Amniotic stem cell (primary cell): ENCODE measurements around the gene ABHD1.

ENCODE experiments used
- DNase-seq: peaks from one replicate; lab custom pipeline; 2025; lab: John Stamatoyannopoulos, UW

The ABHD1 gene

DNA sequence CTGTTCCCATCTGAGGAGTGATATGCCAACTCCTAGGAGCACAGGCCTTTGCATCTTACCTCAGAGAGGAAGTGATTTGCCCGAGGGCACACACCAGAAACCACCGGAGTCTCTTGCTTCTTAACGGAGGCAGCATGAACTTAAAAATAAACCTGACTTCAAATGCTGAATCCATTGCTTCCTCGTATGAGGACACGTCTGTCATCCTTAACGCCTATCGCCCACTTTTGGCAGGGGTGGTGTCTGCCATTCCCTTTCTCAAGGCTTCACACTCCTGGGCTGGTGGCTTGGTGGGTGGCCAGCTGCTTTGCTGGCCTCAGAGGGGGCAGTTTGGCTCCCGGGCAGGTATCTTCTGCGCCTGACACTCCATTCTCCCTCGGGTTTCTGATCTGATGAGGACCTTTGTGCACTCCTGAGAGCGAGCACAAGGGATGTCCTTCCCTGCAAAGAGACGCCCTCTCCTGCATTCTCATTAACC is 11.9 kb downstream of the ABHD1 start:
- no peak for DNase-seq

DNA sequence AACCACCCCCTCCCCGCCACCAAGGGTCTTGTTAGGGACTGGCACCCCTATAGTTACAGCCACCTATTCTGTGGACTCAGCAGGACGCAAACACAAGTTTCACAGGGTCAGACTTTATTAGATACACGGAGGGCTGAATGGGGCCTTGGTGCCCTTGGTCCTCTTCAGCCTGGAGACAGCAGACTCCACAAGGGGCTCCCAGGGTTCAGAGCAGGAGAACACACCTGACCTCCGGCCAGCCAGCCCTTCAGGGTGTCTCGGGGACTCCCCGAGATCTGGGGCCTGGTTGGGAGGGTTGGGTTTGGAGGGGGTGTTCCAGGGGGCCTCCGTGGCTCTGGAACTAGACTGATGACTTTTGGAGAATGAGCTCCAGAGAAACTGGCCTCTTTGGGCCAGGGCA is 13.1 kb downstream of the ABHD1 start:
- DNase-seq = no peak

DNA sequence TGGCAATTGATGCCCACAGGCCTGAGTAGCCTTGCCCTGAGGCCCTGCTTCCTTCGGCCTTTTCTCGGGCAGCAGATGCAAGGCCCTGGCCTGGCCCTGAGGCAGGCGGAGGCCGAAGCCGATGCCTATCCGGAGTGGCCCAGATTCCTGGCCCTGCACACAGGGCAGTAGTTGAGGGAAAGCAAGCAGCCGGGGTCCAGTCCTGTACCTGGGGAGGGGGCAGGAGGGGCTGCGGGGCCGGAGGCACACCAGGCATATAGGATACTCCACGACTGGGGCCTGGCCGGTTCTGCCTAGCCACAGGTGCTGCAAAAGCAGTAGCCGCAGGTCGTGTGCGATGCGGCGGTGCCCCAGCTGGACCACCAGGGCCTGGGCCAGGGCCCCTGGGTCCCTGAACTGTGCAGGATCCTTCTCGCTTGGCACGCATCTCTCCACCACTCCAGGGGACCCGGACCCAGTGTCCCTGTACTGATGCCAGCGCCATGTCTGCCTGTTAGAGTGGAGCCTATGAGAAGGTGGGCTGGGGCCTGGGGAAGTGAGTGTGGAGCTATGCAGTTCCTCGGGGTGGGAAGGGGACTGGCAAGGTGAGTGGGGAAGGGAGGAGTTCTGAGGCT is 13.8 kb downstream of the ABHD1 start:
- DNase-seq = no peak

DNA sequence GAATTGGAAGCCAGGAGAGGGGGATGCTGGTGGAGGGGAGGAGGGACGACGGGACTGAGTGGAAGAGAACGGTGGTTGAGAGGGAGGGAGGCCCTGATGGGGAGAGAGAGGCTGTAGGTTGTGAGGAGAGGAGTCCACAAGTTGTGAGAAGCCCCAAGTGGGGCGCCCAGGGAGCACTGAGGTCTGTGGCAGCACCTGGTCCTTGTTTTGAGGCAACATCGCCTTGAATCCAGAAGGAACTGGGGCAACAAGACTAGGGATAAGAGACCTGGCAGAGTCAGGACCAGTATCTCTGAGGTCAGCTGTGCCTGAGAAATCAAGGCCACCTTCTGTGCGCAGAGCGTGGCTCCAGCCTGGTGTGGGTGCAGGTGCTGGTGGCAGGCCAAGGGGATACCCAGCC is 14.5 kb downstream of the ABHD1 start:
- no peak for DNase-seq

DNA sequence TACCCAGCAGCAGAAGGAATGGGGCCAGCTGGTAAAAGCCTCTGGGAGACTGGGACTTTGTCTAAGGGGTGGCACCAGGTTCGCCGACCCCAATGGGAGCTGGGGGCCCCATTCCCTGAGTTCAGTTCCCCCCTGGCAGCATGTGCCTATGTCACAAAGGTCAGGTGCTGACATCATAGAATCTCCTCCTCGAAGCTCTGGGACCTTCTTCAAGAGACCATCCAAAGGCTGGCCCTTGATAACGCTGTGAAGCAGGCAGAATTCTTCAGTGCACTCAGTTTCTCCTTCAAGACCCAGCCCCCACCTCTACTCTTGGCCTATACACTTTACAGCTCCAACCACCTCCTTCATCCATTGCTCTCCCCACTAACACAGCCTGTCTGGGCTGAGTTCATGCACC is 15.7 kb downstream of the ABHD1 start, which contains the start of gene PRR30:
Gene PRR30 (minus strand): TSS at position 101 of the 400 bp plus-strand sequence. CDS start 1,081 bp downstream, outside the sequence.
- no peak for DNase-seq

DNA sequence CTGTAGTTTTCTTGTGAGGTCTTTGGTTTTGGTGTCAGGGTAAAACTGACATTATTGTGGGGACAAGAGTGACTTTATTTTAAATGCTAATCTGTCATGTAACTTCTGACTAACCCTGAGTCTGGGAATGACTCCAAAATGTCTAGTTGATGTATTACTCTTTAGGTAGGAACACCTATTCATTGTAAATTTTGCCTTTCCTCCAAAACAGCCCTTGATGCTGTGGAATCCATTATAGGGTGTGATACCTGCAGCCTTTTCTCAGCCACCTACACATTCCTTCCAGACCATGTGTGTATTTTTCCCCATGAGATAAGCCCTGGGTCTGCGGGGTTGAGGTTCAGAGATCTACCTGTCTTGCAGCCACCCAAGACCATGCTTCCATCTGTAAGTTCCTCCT is 19.7 kb downstream of the ABHD1 start:
- DNase-seq = no peak

DNA sequence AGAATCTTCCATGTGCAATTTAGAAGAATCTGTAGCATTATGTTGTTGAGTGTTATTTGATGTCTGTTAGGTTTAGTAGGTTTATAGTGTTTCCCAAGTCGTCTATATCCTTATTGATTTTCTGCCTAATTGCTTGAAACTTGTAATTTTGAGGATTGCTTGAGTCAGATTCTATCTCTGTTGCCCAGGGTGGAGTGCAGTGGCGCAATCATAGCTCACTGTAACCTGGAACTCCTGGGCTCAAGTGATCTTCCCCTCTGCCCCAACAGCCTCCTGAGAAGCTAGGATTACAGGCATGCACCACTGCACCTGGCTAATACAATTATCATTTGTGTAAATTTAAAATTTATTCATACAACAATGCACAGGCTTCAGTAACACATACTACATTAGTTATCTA is 22.1 kb downstream of the ABHD1 start:
- no peak for DNase-seq

DNA sequence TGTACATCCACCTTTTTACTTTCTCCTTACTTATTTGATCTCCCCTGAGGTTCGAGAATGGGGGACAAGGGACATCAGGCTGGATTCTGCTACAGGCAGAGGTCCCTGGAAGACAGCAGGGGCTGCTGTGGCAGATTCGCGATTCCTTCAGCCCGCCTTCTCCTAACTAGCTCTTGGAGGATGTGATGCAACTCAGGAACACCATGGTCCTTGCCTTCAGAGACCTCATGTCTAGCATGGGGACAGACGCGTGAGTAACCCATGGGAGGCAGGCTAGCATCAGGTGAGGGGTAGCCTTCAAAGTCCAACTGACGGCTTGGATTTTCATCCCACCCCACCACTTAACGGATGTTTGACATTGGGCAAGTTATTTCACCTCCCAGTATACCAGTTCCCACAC is 24.3 kb downstream of the ABHD1 start:
- no peak for DNase-seq

DNA sequence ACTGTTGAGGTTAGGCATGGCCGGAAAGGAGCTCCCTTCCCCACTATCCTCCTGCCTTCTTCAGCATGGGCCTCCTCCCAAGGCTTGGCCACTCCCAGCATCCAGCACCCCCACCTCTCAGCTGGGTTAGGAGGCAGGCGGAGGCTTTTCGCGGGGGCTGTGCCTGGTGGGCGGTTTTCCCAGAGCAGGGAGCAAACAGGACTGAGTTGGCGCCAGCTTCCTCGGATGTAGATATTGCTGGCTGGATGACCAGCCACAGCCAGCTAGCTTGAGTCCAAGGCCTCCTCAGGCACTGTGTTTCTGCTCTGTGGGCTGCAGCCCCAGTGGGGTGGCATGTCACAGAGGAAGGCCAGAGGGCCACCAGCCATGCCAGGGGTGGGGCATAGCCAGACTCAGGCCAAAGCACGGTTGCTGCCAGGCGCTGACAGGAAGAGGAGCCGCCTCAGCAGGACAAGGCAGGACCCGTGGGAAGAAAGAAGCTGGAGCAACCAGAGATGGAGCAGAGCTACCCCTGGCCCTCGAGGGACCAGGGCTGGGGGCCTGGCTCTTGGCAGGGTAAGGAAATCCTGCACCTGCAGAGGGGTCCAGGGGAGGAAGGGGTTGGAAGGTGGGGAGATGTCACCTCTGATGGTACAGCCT is 25.3 kb downstream of the ABHD1 start, which contains the start of gene TCF23:
Gene TCF23 (plus strand): TSS at position 204 of the 639 bp plus-strand sequence. CDS start 130 bp downstream, at position 334.
- no peak for DNase-seq

DNA sequence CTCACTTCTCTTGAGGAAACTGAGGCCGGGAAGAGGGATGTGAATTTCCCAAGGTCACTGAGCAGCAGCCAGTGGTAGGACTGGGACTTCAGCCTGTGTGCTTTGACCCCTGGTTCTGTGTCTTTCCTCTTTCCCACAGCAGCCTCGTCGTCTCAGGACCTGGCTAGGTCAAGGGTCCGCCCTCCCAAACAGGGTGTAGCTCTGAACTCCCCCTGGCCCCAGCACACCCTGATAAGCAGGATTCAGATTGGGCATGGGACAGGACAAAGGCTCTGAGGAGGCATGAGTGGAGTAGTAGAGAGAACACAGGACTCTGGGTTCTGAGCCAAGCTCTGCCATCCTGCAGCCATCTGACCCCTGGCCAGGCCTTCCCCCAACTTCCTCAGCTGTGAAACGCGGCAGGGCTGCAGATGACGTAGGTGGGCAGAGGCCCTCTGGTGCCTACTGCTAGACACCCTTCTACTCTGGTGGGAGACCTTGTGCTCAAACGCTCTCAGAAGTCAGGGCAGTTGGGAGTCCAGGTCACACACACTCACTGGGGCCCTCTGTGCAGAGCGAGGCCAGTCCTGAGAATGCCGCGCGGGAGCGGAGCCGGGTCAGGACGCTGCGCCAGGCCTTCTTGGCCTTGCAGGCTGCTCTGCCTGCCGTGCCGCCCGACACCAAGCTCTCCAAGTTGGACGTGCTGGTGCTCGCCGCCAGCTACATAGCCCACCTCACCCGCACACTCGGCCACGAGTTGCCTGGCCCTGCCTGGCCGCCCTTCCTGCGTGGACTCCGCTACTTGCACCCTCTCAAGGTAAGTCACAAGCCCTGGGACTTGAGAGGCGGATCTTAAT is 26.2 kb downstream of the ABHD1 start:
- DNase-seq = no peak

DNA sequence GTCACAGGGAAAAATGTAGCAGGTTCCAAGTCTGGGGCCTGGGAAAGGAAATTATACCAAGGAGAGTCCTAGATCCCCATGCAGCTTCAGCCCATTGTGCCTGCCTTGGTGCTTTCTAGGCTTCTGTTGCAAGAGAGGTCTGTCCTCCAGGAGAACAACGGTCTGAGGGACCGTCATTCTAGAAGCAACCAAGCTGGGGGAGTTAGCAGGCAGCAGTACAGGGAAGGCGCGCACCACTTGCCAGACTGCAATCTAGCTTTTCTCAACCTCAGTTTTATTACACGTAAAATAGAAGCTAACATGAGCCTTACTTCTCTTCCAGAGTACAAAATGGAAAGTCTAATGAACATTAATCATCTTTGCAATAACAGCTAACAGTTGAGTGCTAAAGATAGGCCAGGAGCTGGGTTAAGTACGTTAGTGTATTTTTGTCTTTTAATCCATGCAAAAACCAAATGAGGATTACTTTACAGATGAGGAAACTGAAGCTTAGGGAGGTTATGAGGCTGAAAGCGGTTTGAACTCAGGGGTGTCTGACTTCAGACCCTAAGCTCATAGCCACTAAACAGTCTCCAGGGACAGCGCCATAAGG is 27.1 kb downstream of the ABHD1 start:
- DNase-seq = no peak

DNA sequence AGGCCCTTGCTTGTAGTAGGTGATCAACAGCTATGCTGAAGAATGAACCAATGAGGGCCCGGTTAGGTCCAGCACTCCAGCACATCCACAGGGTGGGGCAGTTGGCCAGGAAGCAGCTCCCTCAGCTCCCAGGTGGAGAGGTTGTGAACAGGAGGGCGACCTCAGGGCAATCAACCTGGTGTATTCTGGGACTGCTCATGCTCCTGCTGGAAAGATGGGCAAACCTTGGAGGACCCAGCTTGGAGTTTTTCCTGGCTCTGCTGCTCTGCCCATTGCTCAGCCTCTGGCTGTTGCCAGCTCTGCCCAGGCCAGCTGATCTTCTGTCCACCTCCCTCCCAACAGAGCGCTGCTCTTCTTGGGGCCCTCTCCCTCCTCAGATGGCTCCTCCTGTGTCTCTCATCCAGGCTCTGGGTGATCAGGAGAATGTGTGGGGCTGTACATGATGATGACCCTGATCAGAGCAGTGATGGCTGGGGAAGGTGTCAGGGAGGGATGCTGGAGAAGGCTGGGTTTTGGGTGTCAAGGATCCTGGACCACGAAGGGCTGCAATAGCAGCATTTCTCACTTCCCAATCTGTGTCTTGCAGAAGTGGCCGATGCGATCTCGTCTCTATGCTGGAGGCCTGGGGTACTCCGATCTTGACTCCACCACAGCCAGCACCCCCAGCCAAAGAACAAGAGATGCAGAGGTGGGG is 28.6 kb downstream of the ABHD1 start:
- no peak for DNase-seq

DNA sequence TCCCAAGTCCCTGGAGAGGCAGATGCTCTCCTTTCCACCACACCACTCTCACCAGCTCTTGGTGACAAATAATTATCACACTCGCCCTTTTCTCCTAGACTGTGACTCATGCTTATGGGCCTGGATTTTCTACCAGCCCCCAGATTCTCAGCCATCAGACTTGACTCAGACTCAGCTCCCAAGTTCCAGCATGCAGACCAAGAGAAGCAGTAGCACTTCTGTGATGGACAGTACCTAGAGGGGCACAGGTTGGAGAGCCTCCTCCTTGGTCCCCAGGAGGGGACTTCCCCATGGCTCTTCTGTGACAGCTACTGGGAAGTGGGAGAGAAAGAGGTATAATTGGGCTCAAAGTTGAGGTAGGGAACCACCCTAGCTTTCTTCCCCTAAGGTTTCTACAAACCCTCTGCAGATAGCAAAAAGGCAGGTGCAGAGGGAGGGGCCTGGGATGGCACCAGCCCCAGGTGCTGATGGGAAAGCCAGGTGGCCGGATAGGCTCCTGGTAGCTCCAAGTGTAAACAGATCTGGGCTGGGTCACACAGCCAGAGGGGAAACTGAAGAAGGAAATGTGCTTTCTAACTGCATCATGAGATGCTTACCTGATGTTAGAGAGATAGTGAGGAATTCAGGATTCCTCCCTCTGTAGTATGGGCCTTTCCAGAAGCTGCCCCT is 29.3 kb downstream of the ABHD1 start:
- DNase-seq = no peak

DNA sequence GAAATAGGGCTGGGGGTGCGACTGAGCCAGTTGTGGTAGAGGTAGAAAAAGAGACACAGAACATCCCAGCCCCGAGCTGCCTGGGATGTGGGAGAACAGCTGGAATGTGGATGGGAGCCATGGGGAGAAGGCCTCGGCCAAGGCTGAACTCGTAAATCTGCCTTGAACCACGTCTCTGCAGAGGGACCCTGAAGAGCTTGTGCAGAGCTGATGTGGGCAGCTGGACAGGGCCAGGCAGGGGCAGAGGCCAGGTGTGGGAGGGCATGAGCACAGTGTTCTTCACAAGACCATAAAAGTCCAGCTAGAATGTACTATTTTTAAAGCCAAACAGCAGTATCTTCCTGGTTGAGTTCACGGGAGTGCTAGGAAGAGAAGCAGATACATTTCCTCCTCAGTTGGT is 30.9 kb downstream of the ABHD1 start:
- DNase-seq = no peak

DNA sequence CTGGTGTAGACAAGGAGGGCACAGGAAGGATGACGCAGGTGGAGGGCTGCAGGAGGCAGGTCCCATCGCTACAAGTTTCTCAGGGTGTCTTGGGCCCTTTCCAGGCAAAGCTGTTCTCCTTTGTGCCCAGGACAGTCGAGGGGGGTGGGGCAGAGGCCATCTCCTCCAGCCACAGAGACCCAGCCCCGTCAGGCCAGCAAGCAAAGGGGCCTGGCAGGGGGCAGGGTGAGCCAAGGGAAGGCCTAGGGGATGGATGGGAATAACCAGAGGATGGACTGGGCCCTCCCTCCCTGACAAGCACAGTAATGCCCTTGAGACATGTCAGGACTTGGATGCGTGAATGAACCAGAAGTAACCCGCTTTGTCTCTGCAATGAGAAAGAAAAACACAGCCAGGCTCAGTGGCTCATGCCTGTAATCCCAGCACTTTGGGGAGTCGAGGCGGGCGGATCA is 31.5 kb downstream of the ABHD1 start:
- no peak for DNase-seq

DNA sequence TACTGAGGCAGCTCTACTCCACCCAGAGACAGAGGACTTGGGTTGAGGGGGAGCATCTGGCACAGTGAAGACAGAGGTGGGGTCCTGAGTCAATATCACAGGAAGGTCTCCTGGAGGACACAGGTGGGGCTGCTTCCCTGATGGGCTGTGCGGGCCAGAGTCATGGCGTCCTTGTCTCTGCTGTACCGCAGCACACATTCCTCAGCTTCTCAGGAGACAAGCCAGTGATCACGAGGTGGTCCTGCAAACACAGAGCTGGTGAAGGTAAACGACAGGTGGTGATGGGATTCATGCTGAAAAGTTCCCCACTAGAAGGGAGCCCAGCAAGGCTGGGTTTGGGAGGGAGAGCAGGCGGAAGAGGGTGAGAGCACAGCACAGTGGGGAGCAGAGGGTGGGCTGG is 34.9 kb downstream of the ABHD1 start:
- no peak for DNase-seq

DNA sequence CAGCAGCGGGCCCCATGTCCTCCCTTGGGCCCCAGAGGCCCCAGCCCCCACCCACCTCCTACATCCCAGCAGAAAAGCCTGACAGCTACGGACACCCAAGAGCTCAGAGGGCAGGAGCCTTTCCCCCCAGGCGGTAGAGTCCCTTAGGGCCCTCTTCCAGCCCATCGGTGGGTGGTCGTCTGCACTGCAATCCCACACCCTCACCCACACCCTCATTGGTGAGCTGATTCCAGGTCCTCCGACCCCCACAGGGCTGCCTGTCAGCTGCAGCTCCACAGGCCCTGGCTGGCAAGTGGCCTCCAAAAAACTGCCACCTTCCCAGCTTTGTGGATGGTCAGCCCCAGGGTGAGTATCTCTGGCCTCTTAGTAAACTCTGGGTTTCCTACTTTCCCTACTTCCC is 35.7 kb downstream of the ABHD1 start:
- no peak for DNase-seq

DNA sequence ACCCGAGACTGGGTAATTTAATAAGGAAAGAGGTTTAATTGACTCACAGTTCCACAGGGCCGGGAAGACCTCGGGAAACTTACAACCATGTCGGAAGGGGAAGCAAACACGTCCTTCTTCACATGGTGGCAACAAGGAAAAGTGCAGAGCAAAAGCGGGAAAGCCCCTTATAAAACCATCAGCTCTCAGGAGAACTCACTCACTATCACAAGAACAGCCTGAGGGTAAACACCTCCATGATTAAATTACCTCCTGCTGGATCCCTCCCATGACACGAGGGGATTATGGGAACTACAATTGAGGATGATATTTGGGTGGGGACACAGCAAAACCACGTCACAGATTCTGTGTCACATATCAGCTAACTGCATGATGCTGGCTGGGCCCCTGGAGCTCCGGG is 36.6 kb downstream of the ABHD1 start:
- no peak for DNase-seq

DNA sequence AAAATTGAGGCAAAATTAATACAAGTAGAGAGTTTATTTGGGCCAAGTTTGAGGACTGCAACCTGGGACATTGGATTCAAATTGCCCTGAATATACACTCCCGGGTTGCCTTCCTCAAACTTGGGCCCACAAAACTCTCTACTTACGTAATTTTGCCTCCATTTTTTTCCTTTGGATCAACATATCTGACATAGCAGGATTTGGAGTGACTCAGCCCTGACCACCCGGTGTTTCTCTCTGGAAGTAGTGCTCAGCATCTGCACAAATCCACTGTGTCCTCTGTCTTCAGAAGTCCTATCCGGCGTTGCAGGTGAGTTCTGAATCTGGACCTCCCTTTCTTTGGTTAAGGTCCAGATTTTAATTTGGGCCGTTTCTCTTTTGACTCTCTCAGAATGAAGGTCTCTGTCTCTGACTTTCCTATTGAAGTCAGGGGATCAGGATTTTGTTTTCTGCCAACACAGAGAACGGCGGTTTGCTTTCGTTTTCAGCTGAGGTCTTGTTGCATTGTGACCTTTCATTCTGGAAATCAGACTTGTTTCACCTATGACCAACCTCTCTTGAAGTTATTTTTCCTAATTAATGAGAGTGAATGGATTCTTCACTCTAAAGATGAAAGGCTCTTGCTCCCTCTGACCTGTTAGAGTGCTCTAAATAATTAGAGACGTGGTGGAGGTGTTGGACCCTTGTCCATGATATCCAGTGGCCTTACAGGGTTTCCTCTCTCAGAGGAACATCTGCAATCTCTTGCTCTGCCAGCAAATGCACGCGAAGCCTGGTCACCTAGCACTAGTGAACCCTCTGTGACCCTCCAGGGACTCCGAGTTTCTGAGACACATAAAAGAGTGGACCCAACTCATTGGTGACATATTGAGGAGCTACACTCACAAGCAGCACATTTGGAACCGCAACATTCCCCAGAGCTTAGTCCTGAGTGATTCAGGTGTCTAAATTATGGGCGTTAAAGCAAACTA is 38.8 kb downstream of the ABHD1 start:
- no peak for DNase-seq
